OCI-LY1 (cell line): ENCODE results near the gene PTPA.

Source experiments
- CTCF ChIP-seq: fragments of 200-600 bp; sonication (generic), shearing (Covaris generic); IDR thresholded peaks from 2 replicates; pipeline ENCODE4 v1.5.1; 2017; ENCODE audit warnings: mild to moderate bottlenecking, antibody characterized with exemption, low read length, moderate library complexity, mixed read lengths
- EZH2 ChIP-seq: fragments of 200-600 bp; sonication (generic), shearing (Covaris generic); IDR thresholded peaks from 2 replicates; pipeline ENCODE4 v1.8.0; 2017; ENCODE audit warnings: borderline replicate concordance, mixed run types, mild to moderate bottlenecking, antibody characterized with exemption, low read length, moderate library complexity, mixed read lengths

GRCh38 chr9:129109952-129110739 is 1.1 kb upstream of the PTPA start:
- TF ChIP-seq CTCF (no peak), EZH2 (no peak)
